Keratinocyte (primary cell): ENCODE data around the gene NHLRC2. TPM values are rescaled to one million over a fixed set of nuclear protein-coding genes. Genes with fewer than 3 reads are reported as not detected.

Source experiments
- DNase-seq: peaks from one replicate; pipeline ENCODE4 v3.0.0-alpha.2; 2011; ENCODE audit warnings: low read depth, missing footprints, low spot score
- FAIRE-seq: peaks from 2 replicates; lab custom pipeline; 2011; peaks lifted over from hg19 to GRCh38; lab: Jason Lieb, UNC
- H2AFZ ChIP-seq: 2 replicates; pipeline ENCODE4 v1.6.0; 2012; ENCODE audit warnings: low read length, control low read depth, inconsistent platforms; ENCODE audit not compliant: control insufficient read depth
- H3K27ac ChIP-seq: 2 replicates; pipeline ENCODE4 v1.5.1; 2011; ENCODE audit warnings: low read length; ENCODE audit not compliant: control insufficient read depth, insufficient read depth
- H3K27me3 ChIP-seq: 3 replicates; pipeline ENCODE4 v1.6.0; 2011; ENCODE audit warnings: low read length; ENCODE audit not compliant: control insufficient read depth, insufficient read depth; ENCODE audit errors: extremely low read depth
- H3K36me3 ChIP-seq, 2 experiments: 2 replicates in 1 of 2; 3 replicates in 1 of 2; pipeline ENCODE4 v1.5.1; 2011; ENCODE audit warnings: low read length in 2 of 2, mild to moderate bottlenecking in 1 of 2; ENCODE audit not compliant: control insufficient read depth in 2 of 2, insufficient read depth in 2 of 2; ENCODE audit errors: extremely low read depth in 1 of 2
- H3K4me1 ChIP-seq: 3 replicates; pipeline ENCODE4 v1.5.1; 2011; ENCODE audit warnings: low read length; ENCODE audit not compliant: control insufficient read depth, insufficient read depth; ENCODE audit errors: extremely low read depth
- H3K4me2 ChIP-seq: 3 replicates; pipeline ENCODE4 v1.6.0; 2011; ENCODE audit warnings: low read depth, low read length; ENCODE audit not compliant: control insufficient read depth, insufficient read depth; ENCODE audit errors: extremely low read depth
- H3K4me3 ChIP-seq, 3 experiments: fragments of 200-600 bp in 1 of 3; sonication (generic) in 1 of 3; 2 replicates in 2 of 3; 3 replicates in 1 of 3; pipeline ENCODE4 v1.5.1; 2011 to 2016; ENCODE audit warnings: low read length in 3 of 3, mild to moderate bottlenecking in 3 of 3, control low read depth in 2 of 3, inconsistent platforms in 1 of 3, low read depth in 1 of 3, mixed read lengths in 1 of 3, mixed run types in 1 of 3, moderate library complexity in 1 of 3; ENCODE audit not compliant: control insufficient read depth in 2 of 3, insufficient read depth in 2 of 3; ENCODE audit errors: extremely low read depth in 1 of 3
- H3K79me2 ChIP-seq: 2 replicates; pipeline ENCODE4 v1.6.0; 2012; ENCODE audit warnings: low read length; ENCODE audit not compliant: control insufficient read depth, insufficient read depth
- H3K9ac ChIP-seq: 3 replicates; pipeline ENCODE4 v1.6.0; 2011; ENCODE audit warnings: low read length; ENCODE audit not compliant: control insufficient read depth, insufficient read depth; ENCODE audit errors: extremely low read depth
- H3K9me1 ChIP-seq: 3 replicates; pipeline ENCODE4 v1.6.0; 2011; ENCODE audit warnings: low read length; ENCODE audit not compliant: control insufficient read depth, insufficient read depth; ENCODE audit errors: extremely low read depth
- H3K9me3 ChIP-seq: 2 replicates; pipeline ENCODE4 v1.5.1; 2012; ENCODE audit warnings: low read depth, low read length; ENCODE audit not compliant: control insufficient read depth
- H4K20me1 ChIP-seq: 3 replicates; pipeline ENCODE4 v1.6.0; 2011; ENCODE audit warnings: low read length; ENCODE audit not compliant: control insufficient read depth, insufficient read depth; ENCODE audit errors: extremely low read depth
- CTCF ChIP-seq, 3 experiments: IDR thresholded peaks in 1 of 3; conservative IDR thresholded peaks in 1 of 3; optimal IDR thresholded peaks in 1 of 3; 2 replicates in 2 of 3; 3 replicates in 1 of 3; pipeline versions ENCODE3 to v1.5.1; 2011; ENCODE audit warnings: low read length in 3 of 3, mild to moderate bottlenecking in 3 of 3, moderate library complexity in 2 of 3, control low read depth in 1 of 3, inconsistent platforms in 1 of 3; ENCODE audit not compliant: insufficient read depth in 2 of 3; ENCODE audit errors: extremely low read depth in 1 of 3
- EZH2 ChIP-seq: IDR thresholded peaks from one replicate; pipeline ENCODE4 v1.6.1; 2012; ENCODE audit warnings: inconsistent platforms, mild to moderate bottlenecking, low read length, moderate library complexity
- dilution Hi-C: fragments of 300-500 bp; cut with MboI; formaldehyde crosslinking; loops from one replicate; pipeline ENCODE4 v1.7.0; 2020; ENCODE audit warnings: low sequenced_read_pairs; ENCODE audit not compliant: extremely low pct_ligation_motif_present
- polyA plus RNA-seq, 5 experiments: library from polyadenylated mRNA; depleted of rRNA in 3 of 5; stranded (reverse) in 3 of 5; stranded (forward) in 1 of 5; unstranded in 1 of 5; fragments of >200 nt; gene quantifications; 1 replicate in 1 of 5; 2 replicates in 3 of 5; 3 replicates in 1 of 5; pipeline versions ENCODE4 v1.2.1 to v1.2.3, GENCODE V29; 2011 to 2012; ENCODE audit warnings: missing spikeins in 2 of 5, low read depth in 1 of 5, low replicate concordance in 1 of 5

NHLRC2 gene
- polyA plus RNA-seq, 1 donor (not counting 4 experiments of a cell fraction or from before 2014, with no cell fraction given), result 7.5 TPM

DNA sequence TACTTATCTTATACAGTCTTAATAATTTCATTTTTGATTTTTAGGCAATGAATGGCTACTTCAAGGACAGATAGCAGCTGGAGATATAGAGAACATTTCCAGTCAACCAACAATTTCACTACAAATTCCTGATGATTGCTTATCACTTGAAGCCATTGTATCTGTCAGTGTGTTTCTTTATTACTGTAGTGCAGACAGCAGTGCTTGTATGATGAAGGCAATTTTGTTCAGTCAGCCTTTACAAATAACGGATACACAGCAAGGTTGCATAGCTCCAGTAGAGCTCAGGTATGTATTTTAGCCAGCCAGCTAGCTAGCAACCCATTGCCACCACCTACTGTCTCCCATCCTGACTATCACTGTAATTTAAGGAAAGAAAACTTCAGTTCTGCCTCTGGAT, 53.8 kb downstream of the NHLRC2 start:
- H3K27me3 ChIP-seq, result no peaks in the 10 kb centered on the region
- no peaks in the 10 kb centered on the region for H3K9me1 ChIP-seq
- H2AFZ ChIP-seq, result no peak overlapping the region
- no peak overlapping the region for H3K4me2 ChIP-seq
- H3K4me1 ChIP-seq, result no peaks in the 10 kb centered on the region
- no peak overlapping the region for H3K27ac ChIP-seq
- H3K9ac ChIP-seq, result no peak overlapping the region
- no peaks in the 10 kb centered on the region for H3K9me3 ChIP-seq
- H4K20me1 ChIP-seq, result no peaks in the 10 kb centered on the region
- DNase-seq, result no peak
- no peak for TF ChIP-seq CTCF (optimal IDR thresholded peaks at IDR 0.05 in 1 of 3, IDR thresholded peaks at IDR 0.05 in 1 of 3, conservative IDR thresholded peaks at IDR 0.05 in 1 of 3; ENCODE audit: extremely low read depth in 1 of 3, insufficient read depth in 2 of 3, low read length in 3 of 3)
- no peak for TF ChIP-seq EZH2
- H3K36me3 ChIP-seq, result peaks cover 4 to 6% of the 10 kb centered on the region in 2 experiments
- H3K79me2 ChIP-seq, result no peaks in the 10 kb centered on the region
- no peak for FAIRE-seq
- H3K4me3 ChIP-seq, result no peak overlapping the region
- dilution Hi-C loops, result no loop called here

DNA sequence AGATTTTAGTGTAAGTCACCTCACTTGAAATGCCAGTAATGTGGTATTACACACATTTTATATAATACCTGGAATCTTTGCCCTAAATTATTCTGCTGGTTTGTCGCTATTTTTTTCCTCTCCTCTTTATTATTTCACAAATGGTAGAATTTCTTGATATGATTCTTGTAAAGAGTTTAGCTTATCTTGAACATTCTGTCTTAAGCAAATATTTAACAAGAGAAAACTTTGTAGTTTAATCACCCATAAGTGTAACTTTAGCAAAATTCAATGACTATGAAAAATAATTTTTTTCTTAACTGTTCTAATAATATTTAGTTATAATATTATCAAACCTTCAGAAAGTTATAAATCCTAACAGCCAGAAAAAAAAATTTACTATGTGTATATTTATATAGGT, 56.7 kb downstream of the NHLRC2 start:
- Histone ChIP-seq H3K27me3 (no peaks in the 10 kb centered on the region), H2AFZ (no peak overlapping the region), H3K79me2 (no peaks in the 10 kb centered on the region), H3K36me3 (peaks cover 2 to 3% of the 10 kb centered on the region in 2 experiments), H3K27ac (no peak overlapping the region), H3K4me2 (no peak overlapping the region), H4K20me1 (no peaks in the 10 kb centered on the region), H3K4me1 (no peaks in the 10 kb centered on the region), H3K9me1 (no peaks in the 10 kb centered on the region), H3K9me3 (no peaks in the 10 kb centered on the region), H3K4me3 (no peak overlapping the region), H3K9ac (no peak overlapping the region)
- dilution Hi-C loops, result no loop called here
- no peak for DNase-seq
- no peak for TF ChIP-seq CTCF (optimal IDR thresholded peaks at IDR 0.05 in 1 of 3, IDR thresholded peaks at IDR 0.05 in 1 of 3, conservative IDR thresholded peaks at IDR 0.05 in 1 of 3; ENCODE audit: extremely low read depth in 1 of 3, insufficient read depth in 2 of 3, low read length in 3 of 3)
- TF ChIP-seq EZH2, result no peak
- no peak for FAIRE-seq
